Measurements from ENCODE around the gene ADAMTS17. TPM values are rescaled to one million over a fixed set of nuclear protein-coding genes. Genes with fewer than 3 reads are reported as not detected.
A peak's percentile ranks its signal among the peaks of the same experiment; 100 is the strongest.

Gene ADAMTS17
- polyA plus RNA-seq, 5 donors = 1.9 to 4.1 (median 3.0) TPM

GRCh38 chr15:100030586-100031229 is 311.1 kb downstream of the ADAMTS17 start:
- no peak for DNase-seq

GRCh38 chr15:100029868-100030479 is 311.8 kb downstream of the ADAMTS17 start:
- no peak for DNase-seq

- DNase-seq = no peak
These were observed 312.7 kb downstream of the ADAMTS17 start for GRCh38 chr15:100029045-100029444.

- no peak for DNase-seq
These were observed 315.7 kb downstream of the ADAMTS17 start for GRCh38 chr15:100026041-100026440.

GRCh38 chr15:100022806-100023205 is 319.0 kb downstream of the ADAMTS17 start:
- no peak for DNase-seq

- DNase-seq = peak in 1 of 2 donors; percentile 49
These were observed 319.4 kb downstream of the ADAMTS17 start for GRCh38 chr15:100022391-100022790.

GRCh38 chr15:100021653-100022052 is 320.1 kb downstream of the ADAMTS17 start:
- no peak for DNase-seq

- no peak for DNase-seq
These were observed 321.2 kb downstream of the ADAMTS17 start for GRCh38 chr15:100020614-100021013.

GRCh38 chr15:100020189-100020588 is 321.6 kb downstream of the ADAMTS17 start:
- no peak for DNase-seq

GRCh38 chr15:100019601-100020000 is 322.2 kb downstream of the ADAMTS17 start:
- no peak for DNase-seq

- DNase-seq = no peak
These were observed 323.6 kb downstream of the ADAMTS17 start for GRCh38 chr15:100018191-100018590.

GRCh38 chr15:100017140-100017539 is 324.6 kb downstream of the ADAMTS17 start:
- no peak for DNase-seq

- no peak for DNase-seq
These were observed 325.1 kb downstream of the ADAMTS17 start for GRCh38 chr15:100016632-100017031.

- DNase-seq = no peak
These were observed 330.5 kb downstream of the ADAMTS17 start for GRCh38 chr15:100011235-100011634.

- no peak for DNase-seq
These were observed 332.4 kb downstream of the ADAMTS17 start for GRCh38 chr15:100009372-100009771.

GRCh38 chr15:100008258-100008657 is 333.5 kb downstream of the ADAMTS17 start:
- no peak for DNase-seq

- DNase-seq = no peak
These were observed 334.2 kb downstream of the ADAMTS17 start for GRCh38 chr15:100007609-100008008.

GRCh38 chr15:100005715-100006114 is 336.1 kb downstream of the ADAMTS17 start:
- no peak for DNase-seq

- no peak for DNase-seq
These were observed 336.8 kb downstream of the ADAMTS17 start for GRCh38 chr15:100005013-100005412.

- no peak for DNase-seq
These were observed 338.8 kb downstream of the ADAMTS17 start for GRCh38 chr15:100002787-100003536.

GRCh38 chr15:100002086-100002620 is 339.6 kb downstream of the ADAMTS17 start:
- no peak for DNase-seq

- DNase-seq = no peak
These were observed 340.4 kb downstream of the ADAMTS17 start for GRCh38 chr15:100001405-100001804.

All from right lung (tissue), 5 donors.